ENCODE data around the gene PHOSPHO2. TPM values are rescaled to one million over a fixed set of nuclear protein-coding genes. Genes with fewer than 3 reads are reported as not detected.
A peak's percentile ranks its signal among the peaks of the same experiment; 100 is the strongest.

The PHOSPHO2 gene
- total and polyA plus RNA-seq, 10 of the 15 experiments (the other 5 are each of a cell fraction or from before 2014, with no cell fraction given), result 2.7 to 7.6 (median 4.2) TPM

- Histone ChIP-seq H3K79me2 (ENCODE audit: control insufficient read depth, insufficient read depth, low read length) (no peaks in the 10 kb centered on the region), H4K20me1 (ENCODE audit: control insufficient read depth, insufficient read depth) (no peaks in the 10 kb centered on the region), H3K9me3 (replicated peaks; ENCODE audit: control insufficient read depth, insufficient read depth, low read length) (no peaks in the 10 kb centered on the region), H2AFZ (ENCODE audit: control insufficient read depth, low read depth, low read length) (no peak overlapping the region; the same call in 1 of the 2 replicates), H3K4me3 (no peak overlapping the region), H3K4me2 (ENCODE audit: control insufficient read depth, insufficient read depth) (no peak overlapping the region), H3K27me3 (replicated peaks in 1 of 2; ENCODE audit: control insufficient read depth in 2 of 2, insufficient read depth in 2 of 2, low read length in 1 of 2) (no peaks in the 10 kb centered on the region), H3K27ac (ENCODE audit: control insufficient read depth, insufficient read depth) (no peak overlapping the region), H3K4me1 (ENCODE audit: control insufficient read depth, insufficient read depth, low read length) (no peaks in the 10 kb centered on the region; the same call in 1 of the 2 replicates), H3K9ac (ENCODE audit: control insufficient read depth, insufficient read depth, low read length) (no peak overlapping the region), H3K36me3 (ENCODE audit: control insufficient read depth in 2 of 2, insufficient read depth in 2 of 2, low read length in 1 of 2) (no peaks in the 10 kb centered on the region)
- ChIA-PET POLR2A (no interaction called here), RAD21 (ENCODE audit: unreplicated experiment) (no interaction called here), SMC1A (ENCODE audit: uncharacterized antibody, unreplicated experiment) (no interaction called here), CTCF (interaction anchor here (0.6 to 1.1 kb wide), 2 partner anchors 46 to 141 kb away, joined by 3 read pairs; no protein-coding TSS in a partner anchor)
- ATAC-seq (no peak), DNase-seq (ENCODE audit: low read depth, low spot score) (no peak), FAIRE-seq (no peak)
- no TSS peak for BruUV-seq (replicated peaks)
- in situ Hi-C loops (cut with MboI) (no loop called here), intact Hi-C loops (cut with micrococcal nuclease; ENCODE audit: unreplicated experiment) (no loop called here)
- TF ChIP-seq RUNX3 (IDR thresholded peaks at IDR 0.05; ENCODE audit: low read length) (no peak), ESRRA (IDR thresholded peaks at IDR 0.05; ENCODE audit: low read length) (no peak), POLR2A (IDR thresholded peaks at IDR 0.05; ENCODE audit: low read depth, low read length) (no peak), TCF12 (IDR thresholded peaks at IDR 0.05; ENCODE audit: low read depth, low read length) (no peak), RBBP5 (conservative IDR thresholded peaks at IDR 0.05) (no peak), BRCA1 (IDR thresholded peaks at IDR 0.05; ENCODE audit: low read depth, low read length) (no peak), MEF2A (IDR thresholded peaks at IDR 0.05; ENCODE audit: insufficient read depth, low read depth, low read length) (no peak)
- TF ChIP-seq, protein P1, sequence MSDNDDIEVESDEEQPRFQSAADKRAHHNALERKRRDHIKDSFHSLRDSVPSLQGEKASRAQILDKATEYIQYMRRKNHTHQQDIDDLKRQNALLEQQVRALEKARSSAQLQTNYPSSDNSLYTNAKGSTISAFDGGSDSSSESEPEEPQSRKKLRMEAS (IDR thresholded peaks at IDR 0.05; ENCODE audit: low read depth, low read length), result no peak
- 94% methylated on average over 1 of the region's 1 CpG for WGBS (ENCODE audit: insufficient coverage, insufficient replicate concordance, low lambda C conversion rate, missing lambda C conversion rate)
These were observed 35.4 kb upstream of the PHOSPHO2 start for GRCh38 chr2:169658877-169659276.

DNA sequence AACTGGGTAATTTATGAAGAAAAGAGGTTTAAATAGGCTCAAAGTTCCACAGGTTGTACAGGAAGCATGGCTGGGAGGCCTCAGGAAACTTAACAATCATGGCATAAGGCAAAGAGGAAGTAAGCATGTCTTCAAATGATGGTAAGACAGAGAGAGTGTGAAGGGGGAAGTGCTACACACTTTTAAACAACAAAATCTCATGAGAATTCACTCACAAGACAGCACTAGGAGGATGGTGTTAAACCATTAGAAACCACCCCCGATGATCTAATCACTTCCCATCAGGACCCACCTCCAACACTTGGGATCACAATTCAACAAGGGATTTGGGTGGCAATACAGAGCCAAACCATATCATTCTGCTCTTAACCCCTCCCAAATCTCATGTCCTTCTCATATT lies 34.9 kb upstream of the PHOSPHO2 start:
- peak; percentile 34 for DNase-seq (ENCODE audit: low read depth, low spot score)
- peak; percentile 72 for FAIRE-seq
- H3K36me3 ChIP-seq (ENCODE audit: control insufficient read depth in 2 of 2, insufficient read depth in 2 of 2, low read length in 1 of 2), result no peaks in the 10 kb centered on the region
- no TSS peak for BruUV-seq (replicated peaks)
- intact Hi-C loops (cut with micrococcal nuclease; ENCODE audit: unreplicated experiment) (no loop called here), in situ Hi-C loops (cut with MboI) (no loop called here)
- WGBS (ENCODE audit: insufficient coverage, insufficient replicate concordance, low lambda C conversion rate, missing lambda C conversion rate), result 0% methylated on average over 1 of the region's 1 CpG
- no peaks in the 10 kb centered on the region for H3K27me3 ChIP-seq (replicated peaks in 1 of 2; ENCODE audit: control insufficient read depth in 2 of 2, insufficient read depth in 2 of 2, low read length in 1 of 2)
- ChIA-PET RAD21 (ENCODE audit: unreplicated experiment) (no interaction called here), SMC1A (ENCODE audit: uncharacterized antibody, unreplicated experiment) (no interaction called here), CTCF (no interaction called here), POLR2A (no interaction called here)
- H2AFZ ChIP-seq (ENCODE audit: control insufficient read depth, low read depth, low read length), result peak overlapping the region; percentile 67
- H3K27ac ChIP-seq (ENCODE audit: control insufficient read depth, insufficient read depth), result no peak overlapping the region
- H3K4me2 ChIP-seq (ENCODE audit: control insufficient read depth, insufficient read depth), result no peak overlapping the region
- H4K20me1 ChIP-seq (ENCODE audit: control insufficient read depth, insufficient read depth), result no peaks in the 10 kb centered on the region
- H3K4me1 ChIP-seq (ENCODE audit: control insufficient read depth, insufficient read depth, low read length), result no peaks in the 10 kb centered on the region; the same call in 1 of the 2 replicates
- H3K79me2 ChIP-seq (ENCODE audit: control insufficient read depth, insufficient read depth, low read length), result no peaks in the 10 kb centered on the region
- no peaks in the 10 kb centered on the region for H3K9me3 ChIP-seq (replicated peaks; ENCODE audit: control insufficient read depth, insufficient read depth, low read length)
- ATAC-seq, result peak; percentile 82
- no peak overlapping the region for H3K4me3 ChIP-seq
- no peak overlapping the region for H3K9ac ChIP-seq (ENCODE audit: control insufficient read depth, insufficient read depth, low read length)
- no peak for TF ChIP-seq BCL11A (IDR thresholded peaks at IDR 0.05; ENCODE audit: low read depth, low read length)
- no peak for TF ChIP-seq ASH2L (IDR thresholded peaks at IDR 0.05; ENCODE audit: borderline replicate concordance, low read depth)
- TF ChIP-seq RELB (IDR thresholded peaks at IDR 0.05; ENCODE audit: low read depth), result peak; percentile 56; the same call in 1 of the 2 replicates
- no peak for TF ChIP-seq SMC3 (IDR thresholded peaks at IDR 0.05; ENCODE audit: borderline replicate concordance, low read length)
- TF ChIP-seq TBL1XR1 (IDR thresholded peaks at IDR 0.05; ENCODE audit: low read depth, low read length), result no peak
- no peak for TF ChIP-seq CEBPB (IDR thresholded peaks at IDR 0.05; ENCODE audit: borderline replicate concordance in 1 of 2, low read depth in 2 of 2, low read length in 2 of 2)
- TF ChIP-seq SMARCA5 (IDR thresholded peaks at IDR 0.05), result no peak
- peak; percentile 59 to 73; a peak in 3 of 4 replicates for TF ChIP-seq IKZF2 (IDR thresholded peaks at IDR 0.05)
- TF ChIP-seq DPF2 (IDR thresholded peaks at IDR 0.05), result 0 out of 2 replicates have a peak, but pooled peaks have one; percentile 25
- no peak for TF ChIP-seq MXI1 (IDR thresholded peaks at IDR 0.05; ENCODE audit: low read depth, low read length)
- TF ChIP-seq, protein P2, sequence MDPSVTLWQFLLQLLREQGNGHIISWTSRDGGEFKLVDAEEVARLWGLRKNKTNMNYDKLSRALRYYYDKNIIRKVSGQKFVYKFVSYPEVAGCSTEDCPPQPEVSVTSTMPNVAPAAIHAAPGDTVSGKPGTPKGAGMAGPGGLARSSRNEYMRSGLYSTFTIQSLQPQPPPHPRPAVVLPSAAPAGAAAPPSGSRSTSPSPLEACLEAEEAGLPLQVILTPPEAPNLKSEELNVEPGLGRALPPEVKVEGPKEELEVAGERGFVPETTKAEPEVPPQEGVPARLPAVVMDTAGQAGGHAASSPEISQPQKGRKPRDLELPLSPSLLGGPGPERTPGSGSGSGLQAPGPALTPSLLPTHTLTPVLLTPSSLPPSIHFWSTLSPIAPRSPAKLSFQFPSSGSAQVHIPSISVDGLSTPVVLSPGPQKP (IDR thresholded peaks at IDR 0.05; ENCODE audit: low read depth, low read length), result no peak
